GM12892 (cell line): Measurements from ENCODE around the gene PSME3.
"Not testable (repeated sequence)": the region's sequence is repeated elsewhere in the genome, so short reads cannot be mapped to it uniquely, and the experiment has no call there.

Experiments
- DNase-seq: peaks from one replicate; pipeline ENCODE4 v3.0.0; 2011; ENCODE audit not compliant: insufficient read length
- FAIRE-seq: peaks from 2 replicates; lab custom pipeline; 2011; peaks lifted over from hg19 to GRCh38; lab: Jason Lieb, UNC
- POLR2A ChIP-seq: IDR thresholded peaks from 2 replicates; pipeline ENCODE4 v1.6.1; 2011; ENCODE audit warnings: low read depth, low read length, control low read depth
- POLR2AphosphoS5 ChIP-seq: IDR thresholded peaks from 2 replicates; pipeline ENCODE4 v1.6.1; 2011; ENCODE audit warnings: low read depth, low read length, control low read depth
- TAF1 ChIP-seq: IDR thresholded peaks from 2 replicates; pipeline ENCODE4 v1.6.1; 2011; ENCODE audit warnings: low read depth, mild to moderate bottlenecking, control low read depth, low read length, borderline replicate concordance

PSME3 gene

GRCh38 chr17:42872251-42872965, 39.2 kb downstream of the PSME3 start:
- DNase-seq: no peak
- FAIRE-seq: no peak
- TF ChIP-seq TAF1: no peak

- DNase-seq (no peak), FAIRE-seq (no peak)
- TF ChIP-seq POLR2A (no peak), POLR2AphosphoS5 (no peak), TAF1 (no peak)
Measured at GRCh38 chr17:42873315-42873714, 40.1 kb downstream of the PSME3 start.

GRCh38 chr17:42873932-42874695, 40.9 kb downstream of the PSME3 start:
- DNase-seq, FAIRE-seq: not testable (repeated sequence)

GRCh38 chr17:42877037-42877436, 43.8 kb downstream of the PSME3 start:
- no peak for FAIRE-seq
- TF ChIP-seq POLR2AphosphoS5 (no peak), POLR2A (no peak), TAF1 (no peak)
- DNase-seq: no peak

GRCh38 chr17:42878123-42878880, 45.1 kb downstream of the PSME3 start:
- no peak for DNase-seq
- FAIRE-seq: no peak
- TF ChIP-seq POLR2AphosphoS5 (no peak), TAF1 (no peak), POLR2A (no peak)

- no peak for FAIRE-seq
- DNase-seq: no peak
- no peak for TF ChIP-seq POLR2AphosphoS5
- TF ChIP-seq POLR2A: no peak
- no peak for TF ChIP-seq TAF1
Measured at GRCh38 chr17:42878924-42879595, 45.9 kb downstream of the PSME3 start.

- DNase-seq (no peak), FAIRE-seq (no peak)
- TF ChIP-seq POLR2AphosphoS5: no peak
- TF ChIP-seq TAF1: no peak
- TF ChIP-seq POLR2A: no peak
Measured at GRCh38 chr17:42879596-42879985, 46.4 kb downstream of the PSME3 start.

GRCh38 chr17:42880776-42881310, 47.6 kb downstream of the PSME3 start:
- FAIRE-seq: no peak
- TF ChIP-seq TAF1 (no peak), POLR2AphosphoS5 (no peak), POLR2A (no peak)
- no peak for DNase-seq

GRCh38 chr17:42881706-42882105, 48.5 kb downstream of the PSME3 start:
- FAIRE-seq, DNase-seq: not testable (repeated sequence)

- no peak for DNase-seq
- TF ChIP-seq POLR2A: no peak
- no peak for TF ChIP-seq POLR2AphosphoS5
- TF ChIP-seq TAF1: no peak
- FAIRE-seq: no peak
Measured at GRCh38 chr17:42882166-42882565, 49.0 kb downstream of the PSME3 start.

GRCh38 chr17:42883802-42884558, 50.8 kb downstream of the PSME3 start:
- FAIRE-seq: no peak
- TF ChIP-seq TAF1 (no peak), POLR2A (no peak), POLR2AphosphoS5 (no peak)
- DNase-seq: no peak

- FAIRE-seq, DNase-seq: not testable (repeated sequence)
Measured at GRCh38 chr17:42885806-42886205, 52.6 kb downstream of the PSME3 start.
